Stimulated activated memory B cell treated with anti-CD40 and anti-IgM and Interleukin-4, amounts not matched to agents 10 μg/mL and 1 μg/mL and 100 μg/mL, for 72 hours (primary cell): ENCODE measurements around the gene SAMSN1.

Experiments
- ATAC-seq: fragments of 150-1000 bp; cut with Tn5 transposase; 2 replicates; pipeline ENCODE4 v1.10.0; 2021
- H3K27ac Mint-ChIP-seq: one replicate; pipeline ENCODE4 v1.8.0; 2022; ENCODE audit warnings: mild to moderate bottlenecking, mixed read lengths
- H3K27me3 Mint-ChIP-seq: one replicate; pipeline ENCODE4 v1.8.0; 2022; ENCODE audit warnings: mixed read lengths
- H3K36me3 Mint-ChIP-seq: one replicate; pipeline ENCODE4 v1.8.0; 2022; ENCODE audit warnings: mixed read lengths
- H3K4me1 Mint-ChIP-seq: one replicate; pipeline ENCODE4 v1.8.0; 2022; ENCODE audit warnings: mixed read lengths
- H3K4me3 Mint-ChIP-seq: one replicate; pipeline ENCODE4 v1.8.0; 2022; ENCODE audit warnings: mild to moderate bottlenecking, moderate library complexity, mixed read lengths
- H3K9me3 Mint-ChIP-seq: one replicate; pipeline ENCODE4 v1.8.0; 2022; ENCODE audit warnings: mixed read lengths

The SAMSN1 gene

GRCh38 chr21:14545906-14546480 is at the start of gene SAMSN1:
Gene SAMSN1 (minus strand): TSS chr21:14546315. CDS start chr21:14546261, 54 bp downstream.
- peak; percentile 96 for ATAC-seq
- Mint-ChIP-seq H3K27ac (peak within 1 kb of the TSS; percentile 77), H3K9me3 (no peaks in the 10 kb centered on the region), H3K4me3 (peak within 1 kb of the TSS; percentile 83), H3K4me1 (peaks cover 33% of the 10 kb centered on the region), H3K36me3 (peaks cover 50% of the 10 kb centered on the region), H3K27me3 (no peaks in the 10 kb centered on the region)

- Mint-ChIP-seq H3K27me3 (no peaks in the 10 kb centered on the region), H3K36me3 (peaks cover 52% of the 10 kb centered on the region), H3K27ac (no peak overlapping the region), H3K4me3 (no peak overlapping the region), H3K4me1 (peaks cover 16% of the 10 kb centered on the region), H3K9me3 (peaks cover 6% of the 10 kb centered on the region)
- no peak for ATAC-seq
Measured at GRCh38 chr21:14595449-14595848, 49.3 kb upstream of the SAMSN1 start.

GRCh38 chr21:14594967-14595366 is 48.9 kb upstream of the SAMSN1 start:
- Mint-ChIP-seq H3K27me3 (no peaks in the 10 kb centered on the region), H3K4me3 (no peak overlapping the region), H3K4me1 (peaks cover 16% of the 10 kb centered on the region), H3K9me3 (peaks cover 6% of the 10 kb centered on the region), H3K27ac (peak overlapping the region; percentile 29), H3K36me3 (peaks cover 47% of the 10 kb centered on the region)
- ATAC-seq = no peak

- Mint-ChIP-seq H3K4me1 (peaks cover 16% of the 10 kb centered on the region), H3K9me3 (peaks cover 6% of the 10 kb centered on the region), H3K27ac (no peak overlapping the region), H3K27me3 (no peaks in the 10 kb centered on the region), H3K4me3 (no peak overlapping the region), H3K36me3 (peaks cover 43% of the 10 kb centered on the region)
- ATAC-seq = no peak
Measured at GRCh38 chr21:14593230-14593629, 47.1 kb upstream of the SAMSN1 start.

- no peak for ATAC-seq
- Mint-ChIP-seq H3K4me1 (peaks cover 16% of the 10 kb centered on the region), H3K27ac (peak overlapping the region; percentile 69), H3K27me3 (no peaks in the 10 kb centered on the region), H3K36me3 (peaks cover 41% of the 10 kb centered on the region), H3K4me3 (no peak overlapping the region), H3K9me3 (peaks cover 6% of the 10 kb centered on the region)
Measured at GRCh38 chr21:14592296-14593000, 46.3 kb upstream of the SAMSN1 start.

GRCh38 chr21:14591882-14592281 is 45.8 kb upstream of the SAMSN1 start:
- no peak overlapping the region for H3K4me3 Mint-ChIP-seq
- peak overlapping the region; percentile 69 for H3K27ac Mint-ChIP-seq
- no peaks in the 10 kb centered on the region for H3K27me3 Mint-ChIP-seq
- H3K9me3 Mint-ChIP-seq = peaks cover 3% of the 10 kb centered on the region
- H3K36me3 Mint-ChIP-seq = peaks cover 40% of the 10 kb centered on the region
- H3K4me1 Mint-ChIP-seq = peaks cover 22% of the 10 kb centered on the region
- ATAC-seq = peak; percentile 85

GRCh38 chr21:14591377-14591776 is 45.3 kb upstream of the SAMSN1 start:
- Mint-ChIP-seq H3K27me3 (no peaks in the 10 kb centered on the region), H3K27ac (peak overlapping the region; percentile 69), H3K36me3 (peaks cover 35% of the 10 kb centered on the region), H3K4me1 (peaks cover 27% of the 10 kb centered on the region), H3K9me3 (peaks cover 2% of the 10 kb centered on the region), H3K4me3 (no peak overlapping the region)
- ATAC-seq = no peak

- no peak overlapping the region for H3K4me3 Mint-ChIP-seq
Measured at GRCh38 chr21:14589855-14590563, 43.9 kb upstream of the SAMSN1 start.

GRCh38 chr21:14587266-14587665 is 41.2 kb upstream of the SAMSN1 start:
- no peaks in the 10 kb centered on the region for H3K9me3 Mint-ChIP-seq
- peaks cover 27% of the 10 kb centered on the region for H3K36me3 Mint-ChIP-seq
- peak overlapping the region; percentile 53 for H3K27ac Mint-ChIP-seq
- H3K27me3 Mint-ChIP-seq = no peaks in the 10 kb centered on the region
- no peak for ATAC-seq
- no peak overlapping the region for H3K4me3 Mint-ChIP-seq
- H3K4me1 Mint-ChIP-seq = peaks cover 23% of the 10 kb centered on the region

More at GRCh38 chr21:14589855-14590563, 43.9 kb upstream of the SAMSN1 start:
- Mint-ChIP-seq H3K27ac (peak overlapping the region; percentile 61), H3K36me3 (peaks cover 27% of the 10 kb centered on the region), H3K9me3 (peaks cover 2% of the 10 kb centered on the region), H3K27me3 (no peaks in the 10 kb centered on the region), H3K4me1 (peaks cover 29% of the 10 kb centered on the region)
- peak; percentile 77 for ATAC-seq

GRCh38 chr21:14585122-14585521 is 39.0 kb upstream of the SAMSN1 start:
- Mint-ChIP-seq H3K9me3 (no peaks in the 10 kb centered on the region), H3K4me1 (peaks cover 13% of the 10 kb centered on the region), H3K27me3 (no peaks in the 10 kb centered on the region), H3K27ac (no peak overlapping the region), H3K4me3 (no peak overlapping the region), H3K36me3 (peaks cover 27% of the 10 kb centered on the region)
- ATAC-seq = no peak

GRCh38 chr21:14584357-14585095 is 38.4 kb upstream of the SAMSN1 start:
- Mint-ChIP-seq H3K4me3 (no peak overlapping the region), H3K27me3 (no peaks in the 10 kb centered on the region), H3K4me1 (peaks cover 13% of the 10 kb centered on the region), H3K9me3 (no peaks in the 10 kb centered on the region), H3K27ac (no peak overlapping the region), H3K36me3 (peaks cover 32% of the 10 kb centered on the region)
- no peak for ATAC-seq

GRCh38 chr21:14583629-14584255 is 37.6 kb upstream of the SAMSN1 start:
- Mint-ChIP-seq H3K4me1 (peaks cover 13% of the 10 kb centered on the region), H3K36me3 (peaks cover 38% of the 10 kb centered on the region), H3K4me3 (no peak overlapping the region), H3K27me3 (no peaks in the 10 kb centered on the region), H3K27ac (no peak overlapping the region), H3K9me3 (no peaks in the 10 kb centered on the region)
- no peak for ATAC-seq

GRCh38 chr21:14582934-14583628 is 37.0 kb upstream of the SAMSN1 start:
- no peak for ATAC-seq
- peaks cover 36% of the 10 kb centered on the region for H3K36me3 Mint-ChIP-seq
- H3K9me3 Mint-ChIP-seq = no peaks in the 10 kb centered on the region
- H3K27ac Mint-ChIP-seq = no peak overlapping the region
- no peaks in the 10 kb centered on the region for H3K27me3 Mint-ChIP-seq
- peaks cover 17% of the 10 kb centered on the region for H3K4me1 Mint-ChIP-seq
- H3K4me3 Mint-ChIP-seq = no peak overlapping the region

- H3K4me1 Mint-ChIP-seq = peaks cover 19% of the 10 kb centered on the region
Measured at GRCh38 chr21:14581902-14582457, 35.9 kb upstream of the SAMSN1 start.

More at GRCh38 chr21:14581902-14582457, 35.9 kb upstream of the SAMSN1 start:
- no peak for ATAC-seq
- no peaks in the 10 kb centered on the region for H3K9me3 Mint-ChIP-seq
- H3K27me3 Mint-ChIP-seq = no peaks in the 10 kb centered on the region
- H3K27ac Mint-ChIP-seq = no peak overlapping the region
- peaks cover 38% of the 10 kb centered on the region for H3K36me3 Mint-ChIP-seq
- H3K4me3 Mint-ChIP-seq = no peak overlapping the region
